WTC11 (cell line): ENCODE results near the gene NEK7.

Source experiments
- CREB1 ChIP-seq: sonication (generic); formaldehyde crosslinking; IDR thresholded peaks from 2 replicates; pipeline ENCODE4 v1.8.0; 2023; ENCODE audit warnings: mild to moderate bottlenecking, missing genetic modification reagents
- ELF4 ChIP-seq: sonication (generic); formaldehyde crosslinking; IDR thresholded peaks from 2 replicates; pipeline ENCODE4 v1.8.1; 2022; ENCODE audit warnings: low read depth, mild to moderate bottlenecking, moderate library complexity, missing genetic modification reagents
- ETV6 ChIP-seq: sonication (generic); formaldehyde crosslinking; IDR thresholded peaks from 2 replicates; pipeline ENCODE4 v1.8.1; 2022; ENCODE audit warnings: mild to moderate bottlenecking, missing genetic modification reagents
- GTF2I ChIP-seq: fragments of 250-450 bp; sonication (Bioruptor Pico); conservative IDR thresholded peaks from 2 replicates; pipeline ENCODE4 v1.4.0; 2021; ENCODE audit warnings: mild to moderate bottlenecking
- IRF2 ChIP-seq: sonication (generic); formaldehyde crosslinking; IDR thresholded peaks from 2 replicates; pipeline ENCODE4 v1.8.0; 2022; ENCODE audit warnings: low read depth, missing genetic modification reagents, borderline replicate concordance
- ZBTB21 ChIP-seq: sonication (generic); formaldehyde crosslinking; IDR thresholded peaks from 2 replicates; pipeline ENCODE4 v1.8.1; 2023; ENCODE audit warnings: mild to moderate bottlenecking, missing genetic modification reagents, borderline replicate concordance
- ZNF138 ChIP-seq: sonication (generic); formaldehyde crosslinking; conservative IDR thresholded peaks from 2 replicates; pipeline ENCODE4 v1.8.1; 2022; ENCODE audit warnings: mild to moderate bottlenecking, moderate library complexity, missing genetic modification reagents
- TF ChIP-seq, protein P1 (sequence below): sonication (generic); formaldehyde crosslinking; IDR thresholded peaks from 2 replicates; pipeline ENCODE4 v1.8.1; 2023; ENCODE audit warnings: mild to moderate bottlenecking, missing genetic modification reagents
- TF ChIP-seq, protein P2 (sequence below): sonication (generic); formaldehyde crosslinking; IDR thresholded peaks from 2 replicates; pipeline ENCODE4 v1.8.0; 2022; ENCODE audit warnings: mild to moderate bottlenecking, missing genetic modification reagents
- TF ChIP-seq, protein P3 (sequence below): sonication (generic); formaldehyde crosslinking; IDR thresholded peaks from 2 replicates; pipeline ENCODE4 v1.8.1; 2022; ENCODE audit warnings: low read depth, missing genetic modification reagents, borderline replicate concordance
- TF ChIP-seq, protein P4 (sequence below): fragments of 200-600 bp; IDR thresholded peaks from 2 replicates; pipeline ENCODE4 v1.8.0; 2022; ENCODE audit warnings: antibody characterized with exemption
- TF ChIP-seq, protein P5 (sequence below): sonication (generic); formaldehyde crosslinking; IDR thresholded peaks from 2 replicates; pipeline ENCODE4 v1.8.1; 2022; ENCODE audit warnings: mild to moderate bottlenecking, missing genetic modification reagents, moderate library complexity, borderline replicate concordance

DNA sequence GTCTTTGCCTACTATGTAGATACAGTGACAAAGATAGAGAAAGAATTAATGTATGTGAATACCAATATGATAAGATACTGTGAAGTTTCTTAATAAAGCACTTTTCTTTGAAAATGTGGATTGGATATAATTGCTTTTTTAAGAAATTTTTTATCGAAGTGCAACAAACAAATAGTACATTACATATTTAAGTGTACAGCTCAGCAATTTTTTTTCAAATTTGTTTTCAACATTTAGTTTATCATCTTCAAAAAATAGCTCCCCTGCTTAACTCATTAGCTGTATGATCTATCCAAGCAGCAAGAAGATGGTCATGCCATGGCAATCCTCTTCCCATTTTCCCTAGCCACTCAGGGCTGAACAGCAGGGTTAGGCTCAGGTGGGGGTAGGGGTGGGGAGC is 40.5 kb downstream of the NEK7 start:
- TF ChIP-seq, protein P1, sequence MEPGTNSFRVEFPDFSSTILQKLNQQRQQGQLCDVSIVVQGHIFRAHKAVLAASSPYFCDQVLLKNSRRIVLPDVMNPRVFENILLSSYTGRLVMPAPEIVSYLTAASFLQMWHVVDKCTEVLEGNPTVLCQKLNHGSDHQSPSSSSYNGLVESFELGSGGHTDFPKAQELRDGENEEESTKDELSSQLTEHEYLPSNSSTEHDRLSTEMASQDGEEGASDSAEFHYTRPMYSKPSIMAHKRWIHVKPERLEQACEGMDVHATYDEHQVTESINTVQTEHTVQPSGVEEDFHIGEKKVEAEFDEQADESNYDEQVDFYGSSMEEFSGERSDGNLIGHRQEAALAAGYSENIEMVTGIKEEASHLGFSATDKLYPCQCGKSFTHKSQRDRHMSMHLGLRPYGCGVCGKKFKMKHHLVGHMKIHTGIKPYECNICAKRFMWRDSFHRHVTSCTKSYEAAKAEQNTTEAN (CRISPR knock-in tag) = no peak
- TF ChIP-seq GTF2I (CRISPR knock-in tag) = no peak
- TF ChIP-seq, protein P2, sequence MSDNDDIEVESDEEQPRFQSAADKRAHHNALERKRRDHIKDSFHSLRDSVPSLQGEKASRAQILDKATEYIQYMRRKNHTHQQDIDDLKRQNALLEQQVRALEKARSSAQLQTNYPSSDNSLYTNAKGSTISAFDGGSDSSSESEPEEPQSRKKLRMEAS (CRISPR knock-in tag) = no peak
- TF ChIP-seq, protein P3, sequence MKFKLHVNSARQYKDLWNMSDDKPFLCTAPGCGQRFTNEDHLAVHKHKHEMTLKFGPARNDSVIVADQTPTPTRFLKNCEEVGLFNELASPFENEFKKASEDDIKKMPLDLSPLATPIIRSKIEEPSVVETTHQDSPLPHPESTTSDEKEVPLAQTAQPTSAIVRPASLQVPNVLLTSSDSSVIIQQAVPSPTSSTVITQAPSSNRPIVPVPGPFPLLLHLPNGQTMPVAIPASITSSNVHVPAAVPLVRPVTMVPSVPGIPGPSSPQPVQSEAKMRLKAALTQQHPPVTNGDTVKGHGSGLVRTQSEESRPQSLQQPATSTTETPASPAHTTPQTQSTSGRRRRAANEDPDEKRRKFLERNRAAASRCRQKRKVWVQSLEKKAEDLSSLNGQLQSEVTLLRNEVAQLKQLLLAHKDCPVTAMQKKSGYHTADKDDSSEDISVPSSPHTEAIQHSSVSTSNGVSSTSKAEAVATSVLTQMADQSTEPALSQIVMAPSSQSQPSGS (CRISPR knock-in tag) = no peak
- TF ChIP-seq, protein P4, sequence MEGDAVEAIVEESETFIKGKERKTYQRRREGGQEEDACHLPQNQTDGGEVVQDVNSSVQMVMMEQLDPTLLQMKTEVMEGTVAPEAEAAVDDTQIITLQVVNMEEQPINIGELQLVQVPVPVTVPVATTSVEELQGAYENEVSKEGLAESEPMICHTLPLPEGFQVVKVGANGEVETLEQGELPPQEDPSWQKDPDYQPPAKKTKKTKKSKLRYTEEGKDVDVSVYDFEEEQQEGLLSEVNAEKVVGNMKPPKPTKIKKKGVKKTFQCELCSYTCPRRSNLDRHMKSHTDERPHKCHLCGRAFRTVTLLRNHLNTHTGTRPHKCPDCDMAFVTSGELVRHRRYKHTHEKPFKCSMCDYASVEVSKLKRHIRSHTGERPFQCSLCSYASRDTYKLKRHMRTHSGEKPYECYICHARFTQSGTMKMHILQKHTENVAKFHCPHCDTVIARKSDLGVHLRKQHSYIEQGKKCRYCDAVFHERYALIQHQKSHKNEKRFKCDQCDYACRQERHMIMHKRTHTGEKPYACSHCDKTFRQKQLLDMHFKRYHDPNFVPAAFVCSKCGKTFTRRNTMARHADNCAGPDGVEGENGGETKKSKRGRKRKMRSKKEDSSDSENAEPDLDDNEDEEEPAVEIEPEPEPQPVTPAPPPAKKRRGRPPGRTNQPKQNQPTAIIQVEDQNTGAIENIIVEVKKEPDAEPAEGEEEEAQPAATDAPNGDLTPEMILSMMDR = no peak
- TF ChIP-seq ELF4 (CRISPR knock-in tag) = no peak
- TF ChIP-seq ZNF138 (CRISPR knock-in tag) = no peak
- TF ChIP-seq ZBTB21 (CRISPR knock-in tag) = no peak
- no peak for TF ChIP-seq ETV6 (CRISPR knock-in tag)
- TF ChIP-seq IRF2 = no peak
- TF ChIP-seq, protein P5, sequence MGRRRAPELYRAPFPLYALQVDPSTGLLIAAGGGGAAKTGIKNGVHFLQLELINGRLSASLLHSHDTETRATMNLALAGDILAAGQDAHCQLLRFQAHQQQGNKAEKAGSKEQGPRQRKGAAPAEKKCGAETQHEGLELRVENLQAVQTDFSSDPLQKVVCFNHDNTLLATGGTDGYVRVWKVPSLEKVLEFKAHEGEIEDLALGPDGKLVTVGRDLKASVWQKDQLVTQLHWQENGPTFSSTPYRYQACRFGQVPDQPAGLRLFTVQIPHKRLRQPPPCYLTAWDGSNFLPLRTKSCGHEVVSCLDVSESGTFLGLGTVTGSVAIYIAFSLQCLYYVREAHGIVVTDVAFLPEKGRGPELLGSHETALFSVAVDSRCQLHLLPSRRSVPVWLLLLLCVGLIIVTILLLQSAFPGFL = no peak
- TF ChIP-seq CREB1 (CRISPR knock-in tag) = no peak
